Gastroesophageal sphincter (tissue), 3 donors: Measurements from ENCODE around the gene XXYLT1.

Experiments used
- CTCF ChIP-seq, 4 experiments: fragments of 200-600 bp in 2 of 4; fragments of 450-650 bp in 2 of 4; sonication (generic) in 1 of 4; IDR thresholded peaks; one replicate each; pipeline ENCODE4 v1.5.1; 2017 to 2019; ENCODE audit warnings: antibody characterized with exemption in 4 of 4, mild to moderate bottlenecking in 2 of 4, moderate library complexity in 2 of 4
- EP300 ChIP-seq: sonication (generic); formaldehyde crosslinking; IDR thresholded peaks from one replicate; pipeline ENCODE4 v1.6.1; 2017; ENCODE audit warnings: antibody characterized with exemption, mild to moderate bottlenecking

DNA sequence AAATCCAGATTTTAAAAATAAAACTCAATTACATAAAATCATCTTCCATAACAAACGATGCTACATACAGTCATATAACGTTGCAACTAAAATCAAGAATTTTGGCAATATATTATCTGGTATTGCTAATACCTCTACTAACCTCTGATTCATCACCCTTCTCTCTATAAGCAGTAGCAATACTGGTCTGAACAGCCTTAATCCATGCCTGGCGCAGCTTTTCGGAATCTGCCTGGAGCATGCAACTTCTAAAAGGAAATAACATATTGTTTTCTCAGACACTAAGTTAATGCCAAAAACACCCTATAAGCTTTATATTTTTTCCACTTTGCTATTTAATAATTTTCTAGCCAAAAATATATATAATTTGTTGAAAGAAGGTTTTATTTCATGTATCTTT, 35.4 kb upstream of the XXYLT1 start:
- TF ChIP-seq CTCF (IDR thresholded peaks at IDR 0.05) (no peak), EP300 (no peak)
